T follicular helper cell (primary cell): ENCODE measurements around the gene C10orf67.
A peak's percentile ranks its signal among the peaks of the same experiment; 100 is the strongest.
"Not testable (repeated sequence)": the region's sequence is repeated elsewhere in the genome, so short reads cannot be mapped to it uniquely, and the experiment has no call there.

ENCODE experiments used
- DNase-seq: peaks from one replicate; pipeline ENCODE4 v3.0.0-alpha.2; 2020; ENCODE audit warnings: low read depth
- total RNA-seq, 2 experiments: gene quantifications; one replicate each; lab custom pipeline; 2026; lab: John Stamatoyannopoulos, UW

The C10orf67 gene
- 0 to 2.9 reads per million in 2 experiments for total RNA-seq

- DNase-seq: peak; percentile 9
These were observed at the start of gene C10orf67 for GRCh38 chr10:23344241-23344841. Gene C10orf67, minus strand, starts transcription at chr10:23344797. Its CDS starts 23 bp downstream, at chr10:23344774.

- no peak for DNase-seq
These were observed 47.2 kb upstream of the C10orf67 start for GRCh38 chr10:23391821-23392220.

GRCh38 chr10:23390809-23391208 lies 46.2 kb upstream of the C10orf67 start:
- no peak for DNase-seq

DNA sequence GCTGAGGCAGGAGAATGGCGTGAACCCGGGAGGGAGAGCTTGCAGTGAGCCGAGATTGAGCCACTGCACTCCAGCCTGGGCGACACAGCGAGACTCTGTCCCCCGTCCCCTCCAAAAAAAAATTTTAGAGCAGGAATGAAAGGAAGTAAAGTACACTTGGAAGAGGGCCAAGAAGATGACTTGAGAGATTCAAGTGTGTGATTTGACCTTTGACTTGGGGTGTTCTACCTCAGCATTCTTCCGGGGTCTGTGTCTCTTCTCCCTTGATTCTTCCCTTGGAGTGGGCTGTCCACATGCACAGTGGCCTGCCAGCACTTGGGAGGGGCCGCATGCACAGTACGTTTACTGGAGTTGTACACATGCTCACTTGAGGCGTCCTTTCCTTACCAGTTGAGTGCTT lies 45.8 kb upstream of the C10orf67 start:
- DNase-seq: not testable (repeated sequence)

GRCh38 chr10:23387516-23387915 lies 42.9 kb upstream of the C10orf67 start:
- not testable (repeated sequence) for DNase-seq

- DNase-seq: no peak
These were observed 41.5 kb upstream of the C10orf67 start for GRCh38 chr10:23386052-23386451.

GRCh38 chr10:23384364-23384763 lies 39.8 kb upstream of the C10orf67 start:
- no peak for DNase-seq

DNA sequence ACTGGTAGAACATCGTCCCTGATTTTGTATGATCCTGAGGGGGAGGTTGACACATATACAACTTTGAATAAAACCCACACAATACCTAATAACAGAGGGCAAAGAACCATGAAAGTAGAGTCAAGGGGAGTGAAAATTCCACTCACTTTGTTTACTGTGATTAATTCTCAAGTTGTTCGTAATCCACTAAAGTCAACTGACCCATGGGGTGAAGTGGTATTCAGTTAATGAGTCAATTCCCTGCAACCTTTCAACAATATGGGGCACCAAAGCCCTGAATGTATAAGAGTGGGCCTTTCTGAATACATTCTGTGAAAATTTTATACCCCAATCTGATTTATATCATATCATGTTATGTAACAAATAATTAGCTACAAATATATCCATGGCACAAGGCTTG lies 39.0 kb upstream of the C10orf67 start:
- DNase-seq: no peak

DNA sequence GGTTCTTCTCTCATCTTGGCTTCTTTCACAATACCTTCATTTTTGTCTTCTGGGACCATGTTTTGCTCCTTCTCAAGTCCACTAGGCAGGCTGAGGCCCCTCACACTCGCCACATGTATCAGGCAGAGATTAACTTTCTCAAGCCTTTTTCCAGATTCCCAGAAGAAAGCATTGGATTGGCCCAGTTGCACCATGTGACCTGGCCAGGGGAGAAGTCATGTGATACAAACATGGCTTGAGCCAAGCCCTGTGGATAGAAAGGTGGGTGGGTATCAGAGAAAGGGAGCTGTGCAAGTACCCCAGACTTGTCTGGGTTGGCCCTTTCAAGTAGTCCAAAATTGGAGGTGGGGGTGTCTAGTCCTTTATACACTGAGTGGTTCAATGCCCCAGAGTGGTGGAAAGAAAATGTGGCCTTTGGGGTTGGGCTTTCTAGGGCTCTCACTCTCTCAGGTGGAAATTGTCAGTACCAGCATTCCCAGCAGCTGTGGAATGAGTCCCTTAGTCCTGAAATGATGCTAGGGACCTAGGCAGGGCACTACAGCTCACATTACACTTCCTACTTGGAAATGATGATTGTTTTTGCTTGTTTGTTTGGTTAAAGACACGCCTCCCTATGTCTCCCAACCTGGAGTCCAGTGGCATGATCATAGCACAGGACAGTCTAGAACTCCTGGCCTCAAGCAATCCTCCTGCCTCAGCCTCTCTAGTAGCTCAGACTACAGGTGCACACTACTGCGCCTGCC lies 36.9 kb upstream of the C10orf67 start:
- no peak for DNase-seq

DNA sequence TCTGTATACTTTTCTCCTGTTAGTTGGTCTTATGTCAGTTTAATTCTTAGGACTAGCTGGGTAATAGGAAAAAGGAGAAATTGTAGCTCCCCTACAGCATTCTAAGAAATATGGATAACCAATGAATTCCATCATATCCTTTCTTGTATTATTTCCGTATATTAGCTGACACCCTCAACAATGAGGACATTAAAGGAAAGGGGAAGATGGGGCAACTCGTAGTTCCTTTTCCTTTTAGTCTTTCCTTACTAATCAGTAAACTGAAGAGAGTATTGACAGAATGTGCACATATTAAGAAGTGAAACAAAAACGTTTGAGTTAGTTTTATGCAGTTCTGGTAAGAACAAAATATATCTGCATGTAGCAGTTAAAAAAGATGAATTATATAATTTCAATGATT lies 35.1 kb upstream of the C10orf67 start:
- no peak for DNase-seq

DNA sequence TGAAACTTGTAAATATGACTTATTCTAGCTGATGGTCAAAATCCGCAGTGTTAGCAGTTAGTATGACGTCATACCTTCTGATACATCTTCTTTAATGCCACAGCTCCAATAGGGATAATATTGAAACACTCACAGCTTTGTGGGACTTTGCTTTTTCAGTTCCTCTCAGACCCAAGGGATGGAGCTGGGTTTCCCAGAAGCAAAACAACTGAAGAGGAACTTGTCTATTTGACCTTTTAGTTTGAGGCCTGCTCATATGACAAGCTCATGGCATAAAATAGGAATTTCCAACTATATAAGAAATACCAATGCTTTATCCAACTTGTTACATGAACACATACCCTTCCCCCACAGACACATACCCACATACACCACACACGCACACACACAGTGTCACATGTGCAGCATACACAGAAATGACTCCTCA lies 31.6 kb upstream of the C10orf67 start:
- DNase-seq: no peak

- DNase-seq: no peak
These were observed 30.8 kb upstream of the C10orf67 start for GRCh38 chr10:23375366-23375765.

- DNase-seq: no peak
These were observed 28.6 kb upstream of the C10orf67 start for GRCh38 chr10:23373156-23373555.

- no peak for DNase-seq
These were observed 26.5 kb upstream of the C10orf67 start for GRCh38 chr10:23371073-23371472.

- DNase-seq: no peak
These were observed 25.5 kb upstream of the C10orf67 start for GRCh38 chr10:23370106-23370505.

GRCh38 chr10:23368816-23369640 lies 24.4 kb upstream of the C10orf67 start:
- no peak for DNase-seq

- no peak for DNase-seq
These were observed 23.4 kb upstream of the C10orf67 start for GRCh38 chr10:23367896-23368595.

GRCh38 chr10:23365417-23366030 lies 20.9 kb upstream of the C10orf67 start:
- not testable (repeated sequence) for DNase-seq

- no peak for DNase-seq
These were observed 19.8 kb upstream of the C10orf67 start for GRCh38 chr10:23364378-23364777.

- DNase-seq: no peak
These were observed 19.2 kb upstream of the C10orf67 start for GRCh38 chr10:23363793-23364135.
